Upper lobe of left lung (tissue), 6 donors: Measurements from ENCODE around the gene TRIM15. TPM values are rescaled to one million over a fixed set of nuclear protein-coding genes. Genes with fewer than 3 reads are reported as not detected.

ENCODE experiments used
- ATAC-seq, 2 donors: fragments of 200-7000 bp; cut with Tn5 transposase; one replicate each; pipeline ENCODE4 v1.9.1; 2022; ENCODE audit warnings: mild to moderate bottlenecking in 2 of 2, moderate library complexity in 2 of 2; ENCODE audit not compliant: low FRiP score in 2 of 2
- DNase-seq, 2 donors: peaks; one replicate each; pipeline ENCODE4 v3.0.0-alpha.2; 2019 to 2020
- H3K27ac ChIP-seq, 4 donors: fragments of 200-600 bp; sonication (generic); one replicate each; pipeline ENCODE4 v1.5.1; 2016 to 2019
- H3K27me3 ChIP-seq, 4 donors: fragments of 200-600 bp; sonication (generic); one replicate each; pipeline ENCODE4 v1.5.1; 2017 to 2019
- H3K36me3 ChIP-seq, 4 donors: fragments of 200-600 bp; sonication (generic); one replicate each; pipeline ENCODE4 v1.5.1; 2016 to 2019
- H3K4me1 ChIP-seq, 4 donors: fragments of 200-600 bp; sonication (generic); one replicate each; pipeline ENCODE4 v1.5.1; 2018 to 2019
- H3K4me3 ChIP-seq, 4 donors: fragments of 200-600 bp; sonication (generic); one replicate each; pipeline ENCODE4 v1.5.1; 2017 to 2019; ENCODE audit warnings: mild to moderate bottlenecking in 2 of 4, moderate library complexity in 1 of 4
- H3K9me3 ChIP-seq, 4 donors: fragments of 200-600 bp; sonication (generic); one replicate each; pipeline ENCODE4 v1.5.1; 2018 to 2019
- CTCF ChIP-seq, 6 experiments: fragments of 450-650 bp in 4 of 6; fragments of 200-600 bp in 2 of 6; sonication (generic) in 2 of 6; IDR thresholded peaks; one replicate each; pipeline ENCODE4 v1.5.1; 2016 to 2019; ENCODE audit warnings: antibody characterized with exemption in 6 of 6
- EP300 ChIP-seq, 4 donors: sonication (generic); formaldehyde crosslinking; IDR thresholded peaks; one replicate each; pipeline ENCODE4 v1.5.1; 2017; ENCODE audit warnings: antibody characterized with exemption in 4 of 4, control low read depth in 2 of 4
- POLR2A ChIP-seq, 4 donors: fragments of 450-650 bp; IDR thresholded peaks; one replicate each; pipeline ENCODE4 v1.5.1; 2016 to 2017; ENCODE audit warnings: antibody characterized with exemption in 4 of 4, mild to moderate bottlenecking in 2 of 4
- POLR2AphosphoS5 ChIP-seq, 2 donors: sonication (generic); formaldehyde crosslinking; IDR thresholded peaks; one replicate each; pipeline ENCODE4 v1.5.1; 2017; ENCODE audit warnings: antibody characterized with exemption in 2 of 2
- WGBS, 2 donors: methylation state at CpG; one replicate each; pipeline ENCODE4 v1.1.5; 2017 to 2018; 5-methylcytosine and 5-hydroxymethylcytosine counted together
- total RNA-seq, 6 donors: library from RNA; depleted of rRNA in 4 of 6; stranded (reverse); fragments of >200 nt in 4 of 6; gene quantifications; one replicate each; pipeline versions ENCODE4 v1.1.0 to v1.2.1, GENCODE V29; 2016 to 2021
- donor health status: DM: no; HTN: no; CAD: no; lungs with moderate emphysema.
- donor health status: DM: no; HTN: yes; CAD: no; lungs with severe emphysema.

TRIM15 gene
- total RNA-seq, 6 donors from 2014 or later, result 0.30 to 1.0 TPM; not detected in 4

- TF ChIP-seq CTCF (IDR thresholded peaks at IDR 0.05) (no peak), POLR2AphosphoS5 (IDR thresholded peaks at IDR 0.05) (no peak), POLR2A (IDR thresholded peaks at IDR 0.05) (no peak), EP300 (IDR thresholded peaks at IDR 0.05) (no peak)
- H3K27ac ChIP-seq, result no peak overlapping the region
- H3K27me3 ChIP-seq, result no peaks in the 10 kb centered on the region
- H3K4me1 ChIP-seq, result no peaks in the 10 kb centered on the region
- DNase-seq (no peak), ATAC-seq (no peak)
- H3K9me3 ChIP-seq, result no peaks in the 10 kb centered on the region
- 59 to 60% methylated on average over 3 of the region's 3 CpGs for WGBS, 2 donors
- H3K36me3 ChIP-seq, result no peaks in the 10 kb centered on the region
- H3K4me3 ChIP-seq, result no peak overlapping the region
Observed at GRCh38 chr6:30149234-30149633, 14.1 kb upstream of the TRIM15 start.

- no peaks in the 10 kb centered on the region for H3K27me3 ChIP-seq
Observed at GRCh38 chr6:30149858-30150550, 13.3 kb upstream of the TRIM15 start.

GRCh38 chr6:30150671-30151395 is 12.5 kb upstream of the TRIM15 start:
- 88 to 92% methylated on average over 10 of the region's 10 CpGs for WGBS, 2 donors
- ATAC-seq (no peak), DNase-seq (no peak)
- Histone ChIP-seq H3K27me3 (no peaks in the 10 kb centered on the region), H3K4me1 (peaks cover 0 to 4% (median 2%) of the 10 kb centered on the region in 4 donors), H3K36me3 (no peaks in the 10 kb centered on the region), H3K4me3 (no peak overlapping the region), H3K27ac (no peak overlapping the region), H3K9me3 (no peaks in the 10 kb centered on the region)
- no peak for TF ChIP-seq EP300 (IDR thresholded peaks at IDR 0.05)
- TF ChIP-seq CTCF (IDR thresholded peaks at IDR 0.05), result no peak
- TF ChIP-seq POLR2AphosphoS5 (IDR thresholded peaks at IDR 0.05), result no peak
- no peak for TF ChIP-seq POLR2A (IDR thresholded peaks at IDR 0.05)

More at GRCh38 chr6:30149858-30150550, 13.3 kb upstream of the TRIM15 start:
- H3K4me3 ChIP-seq, result no peak overlapping the region
- no peak overlapping the region for H3K27ac ChIP-seq
- H3K36me3 ChIP-seq, result no peaks in the 10 kb centered on the region
- no peak for DNase-seq
- TF ChIP-seq POLR2A (IDR thresholded peaks at IDR 0.05) (no peak), CTCF (IDR thresholded peaks at IDR 0.05) (no peak), POLR2AphosphoS5 (IDR thresholded peaks at IDR 0.05) (no peak), EP300 (IDR thresholded peaks at IDR 0.05) (no peak)
- H3K4me1 ChIP-seq, result no peaks in the 10 kb centered on the region
- WGBS, 2 donors, result 65 to 66% methylated on average over 7 of the region's 7 CpGs
- ATAC-seq, result no peak
- no peaks in the 10 kb centered on the region for H3K9me3 ChIP-seq

GRCh38 chr6:30151580-30151979 is 11.8 kb upstream of the TRIM15 start:
- DNase-seq (no peak), ATAC-seq (no peak)
- TF ChIP-seq POLR2A (IDR thresholded peaks at IDR 0.05), result no peak
- H3K4me3 ChIP-seq, result no peak overlapping the region
- H3K36me3 ChIP-seq, result no peaks in the 10 kb centered on the region
- no peaks in the 10 kb centered on the region for H3K9me3 ChIP-seq
- 57 to 69% methylated on average over 3 of the region's 3 CpGs for WGBS, 2 donors
- no peaks in the 10 kb centered on the region for H3K27me3 ChIP-seq
- no peak overlapping the region for H3K27ac ChIP-seq
- peaks cover 4 to 9% (median 7%) of the 10 kb centered on the region in 4 donors for H3K4me1 ChIP-seq

GRCh38 chr6:30152016-30152673 is 11.2 kb upstream of the TRIM15 start:
- no peak overlapping the region for H3K27ac ChIP-seq
- DNase-seq (no peak), ATAC-seq (no peak)
- TF ChIP-seq POLR2A (IDR thresholded peaks at IDR 0.05) (no peak), CTCF (IDR thresholded peaks at IDR 0.05) (no peak), POLR2AphosphoS5 (IDR thresholded peaks at IDR 0.05) (no peak), EP300 (IDR thresholded peaks at IDR 0.05) (no peak)
- H3K36me3 ChIP-seq, result no peaks in the 10 kb centered on the region
- peaks cover 7 to 12% (median 10%) of the 10 kb centered on the region in 4 donors for H3K4me1 ChIP-seq
- H3K27me3 ChIP-seq, result no peaks in the 10 kb centered on the region
- no peak overlapping the region for H3K4me3 ChIP-seq
- 58 to 67% methylated on average over 4 of the region's 4 CpGs for WGBS, 2 donors
- no peaks in the 10 kb centered on the region for H3K9me3 ChIP-seq
